NCI-H2107 treated with DMSO at 0.1 percent for 48 hours (cell line): ENCODE data around the gene CES4A.
A peak's percentile ranks its signal among the peaks of the same experiment; 100 is the strongest.
"Not testable (repeated sequence)": the region's sequence is repeated elsewhere in the genome, so short reads cannot be mapped to it uniquely, and the experiment has no call there.

Experiments
- DNase-seq: peaks from one replicate; lab custom pipeline; 2025; ENCODE audit not compliant: unreplicated experiment; lab: John Stamatoyannopoulos, UW

The CES4A gene

GRCh38 chr16:66988197-66988788 lies at the start of gene CES4A:
CES4A (plus strand) TSS chr16:66988589; CDS start chr16:66988773, 184 bp downstream.
- DNase-seq: no peak

- DNase-seq: no peak
These were observed 49.0 kb upstream of the CES4A start for GRCh38 chr16:66939366-66939765.

- DNase-seq: no peak
These were observed 48.2 kb upstream of the CES4A start for GRCh38 chr16:66940236-66940635.

GRCh38 chr16:66942981-66943380 lies 45.4 kb upstream of the CES4A start:
- no peak for DNase-seq

GRCh38 chr16:66943426-66944053 lies 44.8 kb upstream of the CES4A start:
- DNase-seq: no peak

GRCh38 chr16:66944054-66944441 lies 44.3 kb upstream of the CES4A start:
- no peak for DNase-seq

- DNase-seq: not testable (repeated sequence)
These were observed 43.4 kb upstream of the CES4A start for GRCh38 chr16:66944971-66945370.

GRCh38 chr16:66945939-66946338 lies 42.5 kb upstream of the CES4A start:
- DNase-seq: no peak

GRCh38 chr16:66946541-66946940 lies 41.8 kb upstream of the CES4A start:
- no peak for DNase-seq

- DNase-seq: no peak
These were observed 41.5 kb upstream of the CES4A start for GRCh38 chr16:66946974-66947301.

- peak; percentile 82 for DNase-seq
These were observed 40.9 kb upstream of the CES4A start for GRCh38 chr16:66947302-66948065.

GRCh38 chr16:66948134-66948836 lies 40.1 kb upstream of the CES4A start:
- DNase-seq: no peak

- no peak for DNase-seq
These were observed 39.6 kb upstream of the CES4A start for GRCh38 chr16:66948837-66949225.

- no peak for DNase-seq
These were observed 38.9 kb upstream of the CES4A start for GRCh38 chr16:66949472-66949871.

- no peak for DNase-seq
These were observed 38.0 kb upstream of the CES4A start for GRCh38 chr16:66950437-66950836.

GRCh38 chr16:66950971-66951790 lies 37.2 kb upstream of the CES4A start:
- no peak for DNase-seq

- DNase-seq: no peak
These were observed 35.8 kb upstream of the CES4A start for GRCh38 chr16:66952430-66953110.

- DNase-seq: no peak
These were observed 34.8 kb upstream of the CES4A start for GRCh38 chr16:66953462-66954096.

- DNase-seq: peak; percentile 36
These were observed 34.2 kb upstream of the CES4A start for GRCh38 chr16:66954097-66954659.
